ENCODE data around the gene NCL.

Gene NCL

DNA sequence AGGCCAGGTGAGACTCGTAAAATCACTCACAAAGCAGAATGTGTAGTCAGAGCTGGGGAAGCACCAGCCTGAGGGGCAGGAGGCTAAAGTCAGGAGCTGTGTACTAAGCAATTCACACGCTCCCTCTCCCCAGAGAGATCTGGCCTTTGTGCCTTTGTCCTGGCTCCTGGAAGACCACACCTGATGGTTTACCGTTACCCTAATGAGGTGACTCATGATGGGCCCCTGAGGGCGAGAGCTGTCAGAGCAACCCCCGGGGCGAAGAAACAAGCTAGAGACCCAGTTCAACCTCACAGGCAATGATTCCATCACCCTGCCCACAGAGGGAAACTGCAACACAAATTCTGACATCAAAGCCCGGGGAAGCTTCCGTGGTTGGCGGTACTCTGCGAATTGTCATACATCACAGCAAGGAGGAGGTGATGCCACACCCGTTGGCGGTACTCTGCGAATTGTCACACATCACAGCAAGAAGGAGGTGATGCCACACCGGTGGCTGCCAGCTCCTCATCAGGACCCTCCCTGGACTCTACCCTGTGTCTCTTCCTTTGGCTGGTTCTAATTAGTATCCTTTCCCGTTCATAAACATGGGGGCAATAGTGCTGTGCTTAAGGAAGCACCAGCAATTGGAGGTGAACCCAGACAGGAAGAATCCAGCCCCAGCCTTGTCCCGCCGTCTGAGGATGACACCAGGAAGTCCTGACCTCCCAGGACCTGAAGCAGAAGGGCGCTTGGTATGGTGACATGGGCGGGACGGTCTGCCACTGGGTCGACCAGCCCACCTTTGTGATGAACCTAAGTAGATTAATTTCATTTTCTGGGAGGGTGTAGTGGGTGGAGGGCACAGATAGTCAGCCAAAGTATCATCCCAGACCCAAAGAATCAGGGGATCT lies 38.2 kb downstream of the NCL start:
- Histone ChIP-seq H3K4me3 (ENCODE audit: low read length, poor library complexity, severe bottlenecking) (no peak overlapping the region), H3K9ac (ENCODE audit: low read depth, low read length, poor library complexity, severe bottlenecking) (no peak overlapping the region), H3K27me3 (ENCODE audit: insufficient read depth, low read length, poor library complexity, severe bottlenecking) (no peaks in the 10 kb centered on the region), H3K79me2 (ENCODE audit: insufficient read depth, low read length) (no peaks in the 10 kb centered on the region), H3K4me2 (ENCODE audit: low read depth, low read length, poor library complexity, severe bottlenecking) (no peak overlapping the region), H3K9me3 (ENCODE audit: insufficient read depth, low read depth, low read length) (no peaks in the 10 kb centered on the region), H3K36me3 (ENCODE audit: insufficient read depth, low read length) (no peaks in the 10 kb centered on the region), H3K9me2 (replicated peaks; ENCODE audit: low read depth, low read length) (no peaks in the 10 kb centered on the region), H3K4me1 (ENCODE audit: insufficient read depth, low read length, poor library complexity, severe bottlenecking) (peaks cover 9% of the 10 kb centered on the region), H3F3A (ENCODE audit: low read depth) (no peaks in the 10 kb centered on the region), H4K20me1 (ENCODE audit: insufficient read depth, low read length, poor library complexity, severe bottlenecking) (no peaks in the 10 kb centered on the region), H2AFZ (ENCODE audit: low read length) (no peak overlapping the region)
- TF ChIP-seq, protein P1, sequence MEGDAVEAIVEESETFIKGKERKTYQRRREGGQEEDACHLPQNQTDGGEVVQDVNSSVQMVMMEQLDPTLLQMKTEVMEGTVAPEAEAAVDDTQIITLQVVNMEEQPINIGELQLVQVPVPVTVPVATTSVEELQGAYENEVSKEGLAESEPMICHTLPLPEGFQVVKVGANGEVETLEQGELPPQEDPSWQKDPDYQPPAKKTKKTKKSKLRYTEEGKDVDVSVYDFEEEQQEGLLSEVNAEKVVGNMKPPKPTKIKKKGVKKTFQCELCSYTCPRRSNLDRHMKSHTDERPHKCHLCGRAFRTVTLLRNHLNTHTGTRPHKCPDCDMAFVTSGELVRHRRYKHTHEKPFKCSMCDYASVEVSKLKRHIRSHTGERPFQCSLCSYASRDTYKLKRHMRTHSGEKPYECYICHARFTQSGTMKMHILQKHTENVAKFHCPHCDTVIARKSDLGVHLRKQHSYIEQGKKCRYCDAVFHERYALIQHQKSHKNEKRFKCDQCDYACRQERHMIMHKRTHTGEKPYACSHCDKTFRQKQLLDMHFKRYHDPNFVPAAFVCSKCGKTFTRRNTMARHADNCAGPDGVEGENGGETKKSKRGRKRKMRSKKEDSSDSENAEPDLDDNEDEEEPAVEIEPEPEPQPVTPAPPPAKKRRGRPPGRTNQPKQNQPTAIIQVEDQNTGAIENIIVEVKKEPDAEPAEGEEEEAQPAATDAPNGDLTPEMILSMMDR (conservative IDR thresholded peaks at IDR 0.05; ENCODE audit: low read length), result no peak
- TF ChIP-seq EZH2phosphoT487 (IDR thresholded peaks at IDR 0.05; ENCODE audit: borderline replicate concordance), result no peak

DNA sequence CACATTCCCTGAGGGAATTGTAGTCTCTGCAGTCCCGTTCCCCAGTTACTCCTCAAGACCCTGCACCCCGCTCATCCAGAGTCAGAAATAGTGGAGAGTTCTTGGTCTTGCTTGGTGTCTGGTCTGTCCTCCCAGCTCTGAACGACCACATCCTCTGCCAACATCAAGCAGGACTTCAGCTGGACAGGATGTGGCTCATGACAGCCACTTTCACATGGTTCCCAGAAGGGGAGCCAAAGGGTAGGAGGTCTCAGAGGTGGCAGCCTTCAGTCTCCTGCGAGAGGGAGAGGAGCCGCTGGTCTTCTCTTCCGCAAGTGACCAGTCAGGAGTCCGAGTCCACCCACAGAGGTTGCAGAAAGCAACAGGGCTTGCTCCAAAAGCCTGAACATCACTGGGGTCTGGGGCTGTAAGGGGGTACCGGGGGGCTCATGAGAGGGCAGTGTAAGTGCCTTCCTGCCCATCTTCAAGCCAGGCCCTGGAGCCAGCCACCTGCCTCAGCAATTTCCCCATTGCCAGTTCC lies 38.9 kb downstream of the NCL start:
- H3K9me2 ChIP-seq (replicated peaks; ENCODE audit: low read depth, low read length), result no peaks in the 10 kb centered on the region
- TF ChIP-seq EZH2phosphoT487 (IDR thresholded peaks at IDR 0.05; ENCODE audit: borderline replicate concordance), result no peak
- TF ChIP-seq, protein P1 (conservative IDR thresholded peaks at IDR 0.05; ENCODE audit: low read length), result no peak
- H4K20me1 ChIP-seq (ENCODE audit: insufficient read depth, low read length, poor library complexity, severe bottlenecking), result no peaks in the 10 kb centered on the region
- H3K4me3 ChIP-seq (ENCODE audit: low read length, poor library complexity, severe bottlenecking), result no peak overlapping the region
- H3K4me1 ChIP-seq (ENCODE audit: insufficient read depth, low read length, poor library complexity, severe bottlenecking), result peaks cover 9% of the 10 kb centered on the region
- H3K79me2 ChIP-seq (ENCODE audit: insufficient read depth, low read length), result no peaks in the 10 kb centered on the region
- no peaks in the 10 kb centered on the region for H3K36me3 ChIP-seq (ENCODE audit: insufficient read depth, low read length)
- no peaks in the 10 kb centered on the region for H3F3A ChIP-seq (ENCODE audit: low read depth)
- no peaks in the 10 kb centered on the region for H3K27me3 ChIP-seq (ENCODE audit: insufficient read depth, low read length, poor library complexity, severe bottlenecking)
- no peaks in the 10 kb centered on the region for H3K9me3 ChIP-seq (ENCODE audit: insufficient read depth, low read depth, low read length)
- no peak overlapping the region for H3K4me2 ChIP-seq (ENCODE audit: low read depth, low read length, poor library complexity, severe bottlenecking)
- H3K9ac ChIP-seq (ENCODE audit: low read depth, low read length, poor library complexity, severe bottlenecking), result no peak overlapping the region
- H2AFZ ChIP-seq (ENCODE audit: low read length), result no peak overlapping the region

DNA sequence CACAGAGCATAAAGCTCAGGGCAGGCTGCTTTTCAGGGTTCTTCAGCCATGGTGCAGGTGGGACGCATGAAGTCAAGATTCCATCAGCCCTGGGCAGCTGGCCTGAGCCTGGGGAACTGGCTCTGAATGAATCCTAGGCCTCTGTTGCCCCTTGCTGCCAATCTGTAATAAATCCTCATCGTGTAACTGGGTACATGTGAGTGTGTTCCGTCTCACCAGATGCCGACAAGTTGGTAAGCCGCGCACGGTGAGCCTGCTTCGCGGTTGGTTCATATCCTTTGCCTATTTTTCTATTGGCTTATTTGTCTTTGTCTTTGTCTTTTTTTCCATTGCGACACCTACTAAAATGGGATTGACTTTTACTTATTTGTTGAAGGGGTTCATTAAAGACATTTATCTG lies 41.1 kb downstream of the NCL start:
- no peaks in the 10 kb centered on the region for H3K36me3 ChIP-seq (ENCODE audit: insufficient read depth, low read length)
- no peaks in the 10 kb centered on the region for H3F3A ChIP-seq (ENCODE audit: low read depth)
- H3K4me1 ChIP-seq (ENCODE audit: insufficient read depth, low read length, poor library complexity, severe bottlenecking), result peaks cover 9% of the 10 kb centered on the region
- no peak overlapping the region for H3K4me2 ChIP-seq (ENCODE audit: low read depth, low read length, poor library complexity, severe bottlenecking)
- no peak overlapping the region for H2AFZ ChIP-seq (ENCODE audit: low read length)
- H3K9me3 ChIP-seq (ENCODE audit: insufficient read depth, low read depth, low read length), result no peaks in the 10 kb centered on the region
- no peaks in the 10 kb centered on the region for H3K79me2 ChIP-seq (ENCODE audit: insufficient read depth, low read length)
- H3K9ac ChIP-seq (ENCODE audit: low read depth, low read length, poor library complexity, severe bottlenecking), result no peak overlapping the region
- H3K27me3 ChIP-seq (ENCODE audit: insufficient read depth, low read length, poor library complexity, severe bottlenecking), result no peaks in the 10 kb centered on the region
- TF ChIP-seq, protein P1 (conservative IDR thresholded peaks at IDR 0.05; ENCODE audit: low read length), result no peak
- TF ChIP-seq EZH2phosphoT487 (IDR thresholded peaks at IDR 0.05; ENCODE audit: borderline replicate concordance), result no peak
- H4K20me1 ChIP-seq (ENCODE audit: insufficient read depth, low read length, poor library complexity, severe bottlenecking), result no peaks in the 10 kb centered on the region
- no peak overlapping the region for H3K4me3 ChIP-seq (ENCODE audit: low read length, poor library complexity, severe bottlenecking)
- H3K9me2 ChIP-seq (replicated peaks; ENCODE audit: low read depth, low read length), result no peaks in the 10 kb centered on the region

Measured in Loucy (cell line).